ENCODE measurements around the gene TRIM45. TPM values are rescaled to one million over a fixed set of nuclear protein-coding genes. Genes with fewer than 3 reads are reported as not detected.

Gene TRIM45
- total RNA-seq, 1 donor from 2014 or later, result 50.9 TPM

DNA sequence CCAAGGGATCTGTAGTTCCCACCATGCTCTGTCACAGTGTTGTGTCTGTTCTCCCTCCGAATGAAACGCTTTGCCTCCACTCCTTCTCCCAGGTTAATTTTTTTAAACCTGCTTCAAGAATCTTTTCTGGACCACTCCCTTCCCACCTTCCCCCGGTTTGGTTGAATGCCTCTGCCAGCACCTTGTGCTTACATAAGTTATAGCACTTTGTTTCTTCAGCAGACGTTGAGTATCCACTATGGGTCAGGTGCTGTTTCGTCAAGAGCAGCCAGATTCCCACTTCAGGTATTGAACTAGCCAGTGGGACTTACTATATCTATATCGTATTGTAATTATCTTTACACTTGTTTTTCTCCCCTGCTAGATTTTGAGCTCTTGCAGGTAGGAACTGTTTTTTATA lies 33.9 kb downstream of the TRIM45 start:
- Mint-ChIP-seq H3K36me3 (ENCODE audit: insufficient read depth) (peaks cover 24% of the 10 kb centered on the region), H3K4me3 (ENCODE audit: low read depth) (no peak overlapping the region), H3K27me3 (no peaks in the 10 kb centered on the region), H3K4me1 (ENCODE audit: low read depth) (no peaks in the 10 kb centered on the region), H3K27ac (no peak overlapping the region), H3K9me3 (ENCODE audit: low read depth) (no peaks in the 10 kb centered on the region)
- no peak for DNase-seq (ENCODE audit: low spot score, unreplicated experiment)
- TF ChIP-seq, protein P1, sequence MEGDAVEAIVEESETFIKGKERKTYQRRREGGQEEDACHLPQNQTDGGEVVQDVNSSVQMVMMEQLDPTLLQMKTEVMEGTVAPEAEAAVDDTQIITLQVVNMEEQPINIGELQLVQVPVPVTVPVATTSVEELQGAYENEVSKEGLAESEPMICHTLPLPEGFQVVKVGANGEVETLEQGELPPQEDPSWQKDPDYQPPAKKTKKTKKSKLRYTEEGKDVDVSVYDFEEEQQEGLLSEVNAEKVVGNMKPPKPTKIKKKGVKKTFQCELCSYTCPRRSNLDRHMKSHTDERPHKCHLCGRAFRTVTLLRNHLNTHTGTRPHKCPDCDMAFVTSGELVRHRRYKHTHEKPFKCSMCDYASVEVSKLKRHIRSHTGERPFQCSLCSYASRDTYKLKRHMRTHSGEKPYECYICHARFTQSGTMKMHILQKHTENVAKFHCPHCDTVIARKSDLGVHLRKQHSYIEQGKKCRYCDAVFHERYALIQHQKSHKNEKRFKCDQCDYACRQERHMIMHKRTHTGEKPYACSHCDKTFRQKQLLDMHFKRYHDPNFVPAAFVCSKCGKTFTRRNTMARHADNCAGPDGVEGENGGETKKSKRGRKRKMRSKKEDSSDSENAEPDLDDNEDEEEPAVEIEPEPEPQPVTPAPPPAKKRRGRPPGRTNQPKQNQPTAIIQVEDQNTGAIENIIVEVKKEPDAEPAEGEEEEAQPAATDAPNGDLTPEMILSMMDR (IDR thresholded peaks at IDR 0.05; ENCODE audit: unreplicated experiment), result no peak

DNA sequence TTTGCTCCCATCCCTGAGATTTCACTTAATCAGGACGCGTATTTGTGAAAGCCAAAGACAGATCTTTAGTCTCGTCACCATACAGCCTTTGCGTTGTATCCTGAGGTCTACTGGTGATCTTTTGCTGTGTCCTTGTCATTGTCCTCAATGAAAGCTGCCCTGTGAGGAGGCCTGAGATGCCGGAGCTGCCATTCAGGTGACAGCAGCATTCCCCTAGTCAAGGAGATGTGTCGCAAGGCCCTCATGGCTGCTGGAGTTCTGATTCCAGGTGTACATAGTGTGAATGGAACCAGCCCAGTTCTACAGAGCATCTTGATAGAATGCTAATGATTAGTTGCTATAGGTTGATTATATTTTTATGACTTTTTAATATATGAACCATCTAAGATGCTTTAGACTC lies 37.3 kb downstream of the TRIM45 start:
- H3K36me3 Mint-ChIP-seq (ENCODE audit: insufficient read depth), result peaks cover 19% of the 10 kb centered on the region
- TF ChIP-seq, protein P1 (IDR thresholded peaks at IDR 0.05; ENCODE audit: unreplicated experiment), result no peak
- no peaks in the 10 kb centered on the region for H3K4me1 Mint-ChIP-seq (ENCODE audit: low read depth)
- no peak overlapping the region for H3K27ac Mint-ChIP-seq
- no peak for DNase-seq (ENCODE audit: low spot score, unreplicated experiment)
- no peaks in the 10 kb centered on the region for H3K9me3 Mint-ChIP-seq (ENCODE audit: low read depth)
- no peak overlapping the region for H3K4me3 Mint-ChIP-seq (ENCODE audit: low read depth)
- no peaks in the 10 kb centered on the region for H3K27me3 Mint-ChIP-seq

DNA sequence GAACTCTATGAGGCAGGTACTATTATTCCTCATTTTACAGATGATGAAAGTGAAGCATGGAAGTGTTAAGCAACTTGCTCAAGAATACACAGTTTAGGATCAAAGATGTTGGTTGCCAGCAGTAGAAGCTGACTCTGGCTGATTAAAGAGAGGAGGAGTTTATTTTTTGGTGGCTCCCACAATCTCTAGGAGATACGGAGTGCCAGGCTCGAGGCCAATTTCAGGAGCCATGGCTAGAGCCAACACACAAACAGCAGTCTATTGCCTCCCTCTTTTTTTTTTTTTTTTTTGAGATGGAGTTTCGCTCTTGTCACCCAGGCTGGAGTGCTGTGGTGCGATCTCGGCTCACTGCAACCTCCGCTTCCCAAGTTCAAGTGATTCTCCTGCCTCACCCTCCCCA lies 41.8 kb downstream of the TRIM45 start:
- Mint-ChIP-seq H3K9me3 (ENCODE audit: low read depth) (no peaks in the 10 kb centered on the region), H3K4me1 (ENCODE audit: low read depth) (no peaks in the 10 kb centered on the region), H3K27ac (no peak overlapping the region), H3K36me3 (ENCODE audit: insufficient read depth) (peaks cover 20% of the 10 kb centered on the region), H3K27me3 (no peaks in the 10 kb centered on the region), H3K4me3 (ENCODE audit: low read depth) (no peak overlapping the region)
- TF ChIP-seq, protein P1 (IDR thresholded peaks at IDR 0.05; ENCODE audit: unreplicated experiment), result no peak
- DNase-seq (ENCODE audit: low spot score, unreplicated experiment), result no peak

DNA sequence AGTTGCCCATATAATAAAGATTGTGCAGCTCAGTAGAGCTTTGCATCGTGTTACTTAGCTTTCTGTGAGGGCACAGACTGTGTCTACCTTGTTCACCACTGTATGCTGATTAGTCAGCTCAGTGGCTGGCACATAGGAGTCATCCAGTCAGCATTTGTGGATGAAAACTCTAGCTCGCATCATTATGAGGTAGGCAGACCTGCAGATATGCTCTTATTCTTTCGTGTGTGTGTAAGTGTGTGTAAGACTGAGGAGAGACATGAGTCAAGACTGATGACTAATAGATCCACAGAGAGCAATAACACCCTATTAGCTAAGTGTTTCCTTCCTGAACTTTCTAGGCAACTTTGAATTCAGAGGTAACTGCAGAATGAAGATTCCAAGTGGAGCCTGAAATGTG lies 44.3 kb downstream of the TRIM45 start:
- H3K4me1 Mint-ChIP-seq (ENCODE audit: low read depth), result no peaks in the 10 kb centered on the region
- H3K27ac Mint-ChIP-seq, result no peak overlapping the region
- H3K4me3 Mint-ChIP-seq (ENCODE audit: low read depth), result no peak overlapping the region
- peaks cover 16% of the 10 kb centered on the region for H3K36me3 Mint-ChIP-seq (ENCODE audit: insufficient read depth)
- no peaks in the 10 kb centered on the region for H3K27me3 Mint-ChIP-seq
- DNase-seq (ENCODE audit: low spot score, unreplicated experiment), result no peak
- TF ChIP-seq, protein P1 (IDR thresholded peaks at IDR 0.05; ENCODE audit: unreplicated experiment), result no peak
- H3K9me3 Mint-ChIP-seq (ENCODE audit: low read depth), result no peaks in the 10 kb centered on the region

DNA sequence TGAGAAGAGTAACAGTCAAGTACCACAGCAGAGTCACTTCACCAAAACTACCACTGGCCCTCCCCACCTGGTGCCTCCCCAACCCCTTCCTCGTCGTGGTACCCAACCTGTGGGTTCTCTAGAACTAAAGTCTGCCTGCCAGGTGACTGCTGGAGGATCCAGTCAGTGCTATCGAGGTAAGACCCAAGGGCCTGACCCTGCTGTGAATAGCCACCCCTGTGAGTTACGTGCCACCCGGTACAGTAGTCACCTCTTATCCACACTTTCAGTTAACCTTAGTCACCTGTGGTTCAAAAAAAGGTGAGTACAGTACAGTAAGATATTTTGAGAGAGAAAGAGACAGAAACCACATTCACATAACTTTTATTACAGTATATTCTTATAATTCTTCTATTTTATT lies 44.9 kb downstream of the TRIM45 start:
- Mint-ChIP-seq H3K9me3 (ENCODE audit: low read depth) (no peaks in the 10 kb centered on the region), H3K4me1 (ENCODE audit: low read depth) (no peaks in the 10 kb centered on the region), H3K4me3 (ENCODE audit: low read depth) (no peak overlapping the region), H3K27me3 (no peaks in the 10 kb centered on the region), H3K27ac (no peak overlapping the region), H3K36me3 (ENCODE audit: insufficient read depth) (peaks cover 16% of the 10 kb centered on the region)
- TF ChIP-seq, protein P1 (IDR thresholded peaks at IDR 0.05; ENCODE audit: unreplicated experiment), result no peak
- no peak for DNase-seq (ENCODE audit: low spot score, unreplicated experiment)
